Activated CD4-positive, alpha-beta T cell treated with anti-CD3 and anti-CD28 coated beads, Interleukin-10, Interleukin-2, amounts not matched to agents 100 ng/mL and 50 ng/mL, durations not matched to agents 16 hours and 8 hours (primary cell): Measurements from ENCODE around the gene BFAR.
"Not testable (repeated sequence)": the region's sequence is repeated elsewhere in the genome, so short reads cannot be mapped to it uniquely, and the experiment has no call there.

Source experiments
- DNase-seq: peaks from one replicate; pipeline ENCODE4 v3.0.0-alpha.2; 2020

Gene BFAR

GRCh38 chr16:14636179-14636950 is 3.6 kb downstream of the BFAR start:
- DNase-seq, result not testable (repeated sequence)

GRCh38 chr16:14636951-14637240 is 4.1 kb downstream of the BFAR start:
- not testable (repeated sequence) for DNase-seq

GRCh38 chr16:14640538-14640937 is 7.8 kb downstream of the BFAR start:
- DNase-seq, result no peak

GRCh38 chr16:14641206-14641605 is 8.5 kb downstream of the BFAR start:
- no peak for DNase-seq

GRCh38 chr16:14641926-14642325 is 9.2 kb downstream of the BFAR start:
- no peak for DNase-seq

- DNase-seq, result no peak
These were observed 17.1 kb downstream of the BFAR start for GRCh38 chr16:14649816-14650215.

GRCh38 chr16:14650629-14651028 is 17.9 kb downstream of the BFAR start:
- DNase-seq, result peak; percentile 13

GRCh38 chr16:14652726-14653125 is 20.0 kb downstream of the BFAR start:
- no peak for DNase-seq

- DNase-seq, result no peak
These were observed 25.3 kb downstream of the BFAR start for GRCh38 chr16:14658063-14658462.

- no peak for DNase-seq
These were observed 34.9 kb downstream of the BFAR start for GRCh38 chr16:14667347-14668266.

- DNase-seq, result no peak
These were observed 35.9 kb downstream of the BFAR start for GRCh38 chr16:14668556-14669223.

GRCh38 chr16:14669776-14670175 is 37.0 kb downstream of the BFAR start:
- peak; percentile 8 for DNase-seq

GRCh38 chr16:14672403-14672971 is 39.7 kb downstream of the BFAR start:
- DNase-seq, result peak; percentile 26

- DNase-seq, result no peak
These were observed 43.9 kb downstream of the BFAR start for GRCh38 chr16:14676633-14677032.

GRCh38 chr16:14677627-14678026 is 44.9 kb downstream of the BFAR start:
- no peak for DNase-seq

- DNase-seq, result no peak
These were observed 46.2 kb downstream of the BFAR start for GRCh38 chr16:14678748-14679497.

- DNase-seq, result not testable (repeated sequence)
These were observed 47.6 kb downstream of the BFAR start for GRCh38 chr16:14680396-14680795.

- no peak for DNase-seq
These were observed 48.4 kb downstream of the BFAR start for GRCh38 chr16:14681115-14681514.

- no peak for DNase-seq
These were observed 49.4 kb downstream of the BFAR start for GRCh38 chr16:14682121-14682520.

- not testable (repeated sequence) for DNase-seq
These were observed 53.4 kb downstream of the BFAR start for GRCh38 chr16:14685870-14686793.

- DNase-seq, result not testable (repeated sequence)
These were observed 61.4 kb downstream of the BFAR start, which contains the start of gene PLA2G10 for GRCh38 chr16:14694129-14694528. Gene PLA2G10 (minus strand): TSS chr16:14694308. CDS start chr16:14694229, 79 bp downstream.
